RWPE2 (cell line): ENCODE data around the gene TLR2.

Source experiments
- ATAC-seq: fragments of 200-7000 bp; cut with Tn5 transposase; 3 replicates; pipeline ENCODE4 v1.9.1; 2021; ENCODE audit warnings: low read depth
- DNase-seq: peaks from one replicate; pipeline ENCODE4 v3.0.0-alpha.2; 2020; ENCODE audit warnings: low spot score
- H3K27ac ChIP-seq: fragments of 450-650 bp; 2 replicates; pipeline ENCODE4 v1.5.1; 2017; ENCODE audit warnings: mild to moderate bottlenecking; ENCODE audit not compliant: poor library complexity, severe bottlenecking
- H3K27me3 ChIP-seq: fragments of 250-450 bp; sonication (Bioruptor Pico); 2 replicates; pipeline ENCODE4 v1.5.1; 2021; ENCODE audit warnings: mild to moderate bottlenecking, moderate library complexity; ENCODE audit not compliant: insufficient read depth, poor library complexity, severe bottlenecking
- H3K36me3 ChIP-seq: fragments of 250-450 bp; sonication (Bioruptor Pico); 2 replicates; pipeline ENCODE4 v1.5.1; 2020; ENCODE audit warnings: low read depth, mild to moderate bottlenecking, moderate library complexity
- H3K4me1 ChIP-seq: fragments of 250-450 bp; sonication (Bioruptor Pico); 2 replicates; pipeline ENCODE4 v1.5.1; 2021; ENCODE audit warnings: mild to moderate bottlenecking, moderate library complexity; ENCODE audit not compliant: insufficient read depth, poor library complexity, severe bottlenecking
- H3K4me3 ChIP-seq: fragments of 250-450 bp; sonication (Bioruptor Pico); 2 replicates; pipeline ENCODE4 v1.5.1; 2021; ENCODE audit warnings: mild to moderate bottlenecking, moderate library complexity; ENCODE audit not compliant: severe bottlenecking
- H3K9me3 ChIP-seq: fragments of 250-450 bp; sonication (Bioruptor Pico); 2 replicates; pipeline ENCODE4 v1.5.1; 2021; ENCODE audit warnings: mild to moderate bottlenecking, moderate library complexity; ENCODE audit not compliant: severe bottlenecking
- TF ChIP-seq, protein P1 (sequence below): fragments of 450-650 bp; IDR thresholded peaks from one replicate; pipeline ENCODE4 v1.5.1; 2017; ENCODE audit warnings: mild to moderate bottlenecking, moderate library complexity; ENCODE audit not compliant: poor library complexity, severe bottlenecking

Gene TLR2

DNA sequence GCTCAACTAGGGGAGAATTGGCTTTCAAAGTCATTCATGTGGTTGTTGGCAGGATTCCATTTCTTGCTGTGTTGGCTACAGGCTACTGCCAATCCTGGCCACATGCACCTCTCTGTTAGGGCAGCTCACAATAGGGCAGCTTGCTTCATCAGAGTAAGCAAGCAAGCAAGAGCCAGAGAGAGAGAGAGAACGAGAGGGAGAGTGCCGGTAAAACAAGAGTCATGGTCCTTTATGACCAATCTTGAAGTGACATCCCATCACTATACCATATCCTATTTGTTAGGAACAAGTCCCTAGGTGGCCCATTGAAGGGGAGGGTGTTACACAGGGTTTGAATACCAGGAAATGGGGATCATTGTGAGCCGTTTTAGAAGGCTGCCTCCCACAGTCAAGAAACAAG, 33.0 kb upstream of the TLR2 start:
- TF ChIP-seq, protein P1, sequence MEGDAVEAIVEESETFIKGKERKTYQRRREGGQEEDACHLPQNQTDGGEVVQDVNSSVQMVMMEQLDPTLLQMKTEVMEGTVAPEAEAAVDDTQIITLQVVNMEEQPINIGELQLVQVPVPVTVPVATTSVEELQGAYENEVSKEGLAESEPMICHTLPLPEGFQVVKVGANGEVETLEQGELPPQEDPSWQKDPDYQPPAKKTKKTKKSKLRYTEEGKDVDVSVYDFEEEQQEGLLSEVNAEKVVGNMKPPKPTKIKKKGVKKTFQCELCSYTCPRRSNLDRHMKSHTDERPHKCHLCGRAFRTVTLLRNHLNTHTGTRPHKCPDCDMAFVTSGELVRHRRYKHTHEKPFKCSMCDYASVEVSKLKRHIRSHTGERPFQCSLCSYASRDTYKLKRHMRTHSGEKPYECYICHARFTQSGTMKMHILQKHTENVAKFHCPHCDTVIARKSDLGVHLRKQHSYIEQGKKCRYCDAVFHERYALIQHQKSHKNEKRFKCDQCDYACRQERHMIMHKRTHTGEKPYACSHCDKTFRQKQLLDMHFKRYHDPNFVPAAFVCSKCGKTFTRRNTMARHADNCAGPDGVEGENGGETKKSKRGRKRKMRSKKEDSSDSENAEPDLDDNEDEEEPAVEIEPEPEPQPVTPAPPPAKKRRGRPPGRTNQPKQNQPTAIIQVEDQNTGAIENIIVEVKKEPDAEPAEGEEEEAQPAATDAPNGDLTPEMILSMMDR: no peak
- ATAC-seq: no peak
- Histone ChIP-seq H3K36me3 (no peaks in the 10 kb centered on the region), H3K9me3 (no peaks in the 10 kb centered on the region), H3K27me3 (no peaks in the 10 kb centered on the region), H3K4me1 (peaks cover 23% of the 10 kb centered on the region), H3K27ac (peak overlapping the region; percentile 66), H3K4me3 (no peak overlapping the region)
- no peak for DNase-seq

DNA sequence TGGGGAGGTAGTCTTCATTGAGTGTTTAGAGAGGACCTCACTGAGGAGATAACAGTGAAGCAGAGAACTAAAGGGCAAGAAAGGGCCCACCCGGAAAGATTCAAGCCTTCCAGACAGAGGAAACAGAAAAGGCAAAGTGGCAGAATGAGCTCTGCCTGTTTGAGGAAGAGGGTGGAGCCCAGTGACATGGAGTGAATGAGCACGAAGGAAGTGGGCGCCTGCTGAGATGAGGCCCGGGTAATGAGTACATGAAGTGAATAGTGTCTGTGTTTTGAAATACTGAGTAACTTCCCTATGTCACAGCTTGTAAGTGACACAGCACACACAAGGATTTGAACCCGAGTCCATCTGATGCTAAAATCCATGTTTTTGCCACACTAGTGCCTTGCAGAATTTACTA, 32.5 kb upstream of the TLR2 start:
- no peaks in the 10 kb centered on the region for H3K36me3 ChIP-seq
- H3K27me3 ChIP-seq: no peaks in the 10 kb centered on the region
- peak overlapping the region; percentile 66 for H3K27ac ChIP-seq
- peaks cover 28% of the 10 kb centered on the region for H3K4me1 ChIP-seq
- H3K4me3 ChIP-seq: no peak overlapping the region
- ATAC-seq: 0 out of 3 replicates have a peak, but pooled peaks have one; percentile 16
- TF ChIP-seq, protein P1: no peak
- DNase-seq: no peak
- H3K9me3 ChIP-seq: no peaks in the 10 kb centered on the region

DNA sequence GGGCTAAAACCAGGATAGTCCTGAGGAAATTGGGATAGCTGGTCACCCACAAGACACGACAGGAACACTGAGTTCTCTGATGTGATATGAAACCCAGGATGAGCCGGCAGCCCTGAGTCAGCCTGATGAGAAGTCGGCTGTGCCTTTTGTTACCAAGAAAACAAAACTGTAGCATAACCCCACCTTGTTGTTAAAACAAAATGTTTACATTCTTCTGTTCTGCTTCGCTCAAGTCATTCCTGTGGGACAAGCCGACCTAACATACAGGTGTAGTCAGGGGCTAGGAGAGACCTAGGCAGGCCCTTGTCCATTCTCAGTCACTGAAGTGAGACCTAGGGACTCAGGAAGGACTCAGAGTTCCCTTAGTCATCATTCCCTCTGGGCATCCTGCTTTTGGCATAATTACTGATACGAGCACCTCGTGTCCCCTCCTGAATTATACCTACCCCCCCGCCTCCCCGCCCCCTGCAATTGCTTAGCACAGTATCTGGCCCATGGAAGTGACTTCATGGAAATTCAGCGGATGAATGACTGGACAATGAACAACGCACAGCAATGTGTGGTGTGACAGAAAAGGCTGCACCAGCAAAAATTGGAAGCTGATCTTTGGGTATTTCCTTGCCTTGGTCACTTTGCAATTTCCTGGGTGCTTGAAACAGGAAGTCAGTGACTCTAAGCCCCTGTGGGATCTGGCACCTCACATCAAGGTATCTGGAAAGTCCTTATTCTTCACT, 31.9 kb upstream of the TLR2 start:
- ATAC-seq (peak; percentile 84), DNase-seq (no peak)
- Histone ChIP-seq H3K36me3 (no peaks in the 10 kb centered on the region), H3K4me3 (no peak overlapping the region), H3K27ac (peak overlapping the region; percentile 66), H3K27me3 (no peaks in the 10 kb centered on the region), H3K9me3 (no peaks in the 10 kb centered on the region), H3K4me1 (peaks cover 31% of the 10 kb centered on the region)
- TF ChIP-seq, protein P1: no peak

DNA sequence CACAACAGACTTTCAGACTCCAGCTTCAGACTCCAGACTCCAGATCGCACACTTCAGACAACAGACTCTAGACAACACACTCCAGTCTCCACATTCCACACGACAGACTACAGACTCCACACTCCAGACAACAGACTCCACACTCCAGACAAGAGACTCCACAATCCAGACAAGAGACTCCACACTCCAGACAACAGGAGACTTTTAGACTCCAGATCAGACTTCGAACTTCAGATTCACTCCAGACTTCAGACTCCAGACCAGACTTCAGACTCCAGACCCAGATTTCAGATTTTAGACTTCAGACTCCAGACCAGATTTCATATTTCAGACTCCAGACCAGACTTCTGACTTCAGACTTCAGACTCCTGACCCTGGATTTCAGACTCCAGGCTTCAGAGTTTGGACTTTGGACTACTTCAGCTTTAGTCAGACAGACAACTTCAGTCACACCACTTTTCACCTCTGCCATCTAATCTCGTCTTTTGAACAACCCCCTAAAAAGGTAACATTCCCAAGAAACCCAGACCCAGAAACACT, 29.0 kb upstream of the TLR2 start:
- Histone ChIP-seq H3K4me1 (peaks cover 31% of the 10 kb centered on the region), H3K9me3 (no peaks in the 10 kb centered on the region), H3K4me3 (no peak overlapping the region), H3K27ac (no peak overlapping the region), H3K27me3 (no peaks in the 10 kb centered on the region), H3K36me3 (no peaks in the 10 kb centered on the region)
- TF ChIP-seq, protein P1: no peak
- ATAC-seq (no peak), DNase-seq (no peak)

DNA sequence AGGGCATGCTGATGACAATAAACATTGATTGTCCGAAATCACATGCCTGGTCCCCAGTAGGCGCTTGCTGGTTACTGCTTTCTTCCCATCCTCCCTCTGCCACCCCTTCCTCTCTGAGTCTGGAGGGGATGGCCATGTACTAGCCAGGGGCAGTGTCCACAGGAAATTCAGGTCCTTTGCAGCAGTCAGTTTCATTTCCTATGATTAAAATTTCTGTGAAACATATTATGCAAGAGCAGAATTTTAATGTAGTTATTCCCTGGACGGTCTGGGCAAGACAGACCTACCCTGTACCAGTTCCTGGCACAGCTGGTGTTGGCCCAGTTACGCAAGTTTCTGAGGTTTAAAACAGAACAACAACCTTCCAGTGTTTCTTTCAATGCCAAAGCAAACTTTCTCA, 28.2 kb upstream of the TLR2 start:
- H3K27me3 ChIP-seq: no peaks in the 10 kb centered on the region
- no peaks in the 10 kb centered on the region for H3K36me3 ChIP-seq
- TF ChIP-seq, protein P1: no peak
- ATAC-seq (peak; percentile 26; the same call in 2 of the 3 replicates), DNase-seq (no peak)
- peaks cover 31% of the 10 kb centered on the region for H3K4me1 ChIP-seq
- no peak overlapping the region for H3K27ac ChIP-seq
- H3K9me3 ChIP-seq: no peaks in the 10 kb centered on the region
- H3K4me3 ChIP-seq: no peak overlapping the region
